UCSD-AML1 (cell line): ENCODE measurements around the gene NUPR1.
"Not testable (repeated sequence)": the region's sequence is repeated elsewhere in the genome, so short reads cannot be mapped to it uniquely, and the experiment has no call there.

ENCODE experiments used
- DNase-seq: peaks from one replicate; lab custom pipeline; 2025; ENCODE audit not compliant: unreplicated experiment; lab: John Stamatoyannopoulos, UW

NUPR1 gene

GRCh38 chr16:28555561-28555960, 16.8 kb upstream of the NUPR1 start:
- DNase-seq = no peak

DNA sequence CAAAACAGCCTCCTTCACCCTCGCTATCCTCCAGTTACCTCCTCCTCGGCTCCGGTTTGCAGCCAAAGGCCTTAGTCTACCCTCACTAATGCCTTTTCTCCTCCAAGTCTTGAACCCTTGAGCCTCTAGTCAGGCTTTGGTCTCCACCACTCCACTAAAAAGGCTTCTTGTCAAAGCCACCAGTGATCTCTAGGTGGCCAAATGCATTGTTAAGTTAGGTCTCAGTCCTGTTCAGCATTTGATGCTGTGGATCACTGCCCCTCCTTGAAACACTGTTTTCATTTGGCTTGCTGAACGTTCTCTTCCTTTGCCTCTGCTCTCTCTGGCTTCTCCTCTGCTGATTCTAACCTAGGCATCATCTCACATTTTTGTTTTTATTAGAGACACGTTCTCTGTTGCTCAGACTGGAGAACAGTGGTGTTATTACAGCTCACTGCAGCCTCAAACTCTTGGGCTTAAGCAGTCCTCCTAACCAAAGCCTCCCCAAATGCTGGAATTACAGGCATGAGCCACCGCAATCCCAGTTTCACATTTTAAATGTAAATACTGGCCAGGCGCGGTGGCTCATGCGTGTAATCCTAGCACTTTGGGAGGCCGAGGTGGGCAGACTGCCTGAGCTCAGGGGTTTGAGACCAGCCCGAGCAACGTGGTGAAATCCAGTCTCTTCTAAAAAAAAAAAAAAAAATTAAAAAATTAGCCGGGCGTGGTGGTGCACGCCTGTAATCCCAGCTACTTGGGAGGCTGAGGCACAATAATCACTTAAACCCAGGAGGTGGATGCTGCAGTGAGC, 16.1 kb upstream of the NUPR1 start:
- no peak for DNase-seq

DNA sequence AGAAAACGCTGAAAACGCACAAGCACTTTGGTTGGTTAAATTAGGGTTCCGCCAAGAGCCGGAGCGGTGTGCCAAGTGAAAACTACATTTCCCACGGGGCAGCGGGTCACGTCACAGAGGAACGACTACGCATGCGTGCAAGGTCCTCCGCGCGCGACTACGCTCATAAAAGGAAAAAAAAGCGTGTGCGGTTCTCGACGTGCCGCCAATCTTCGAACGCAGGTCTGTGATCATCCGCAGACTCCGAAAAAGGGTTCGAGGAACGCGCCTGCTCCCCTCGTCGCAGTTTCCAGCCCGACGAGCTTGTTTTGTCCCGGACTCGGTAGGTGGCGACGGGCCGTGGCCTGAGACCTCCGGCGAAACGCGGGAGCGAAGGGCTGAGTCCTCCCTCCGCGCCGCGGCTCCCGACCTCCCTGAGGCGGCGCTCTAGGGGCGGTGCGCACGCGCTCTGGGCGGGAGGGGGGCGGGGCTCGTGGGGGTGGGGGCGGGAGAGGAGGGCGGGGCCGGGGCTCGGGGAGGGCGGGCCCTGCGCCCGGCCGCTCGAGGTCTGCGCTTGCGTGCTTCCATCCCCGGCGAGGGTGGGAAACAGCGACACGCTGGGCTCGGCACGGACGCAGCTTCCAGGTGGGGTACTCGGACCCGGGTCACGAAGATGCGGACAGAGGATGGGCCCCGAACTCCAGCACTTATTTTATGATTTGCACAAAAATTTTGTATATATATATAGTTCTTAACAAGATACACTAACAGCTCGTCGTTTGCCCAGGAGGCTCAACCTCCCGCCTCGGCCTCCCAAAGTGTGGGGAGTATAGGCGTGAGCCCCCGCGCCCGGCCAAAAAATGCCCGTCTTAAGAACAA, 15.2 kb upstream of the NUPR1 start, which contains the start of gene SGF29:
TSS of gene SGF29 (plus strand) at position 145 of the 858 bp plus-strand sequence. CDS start 27,150 bp downstream, outside the sequence.
- DNase-seq = peak; percentile 95

DNA sequence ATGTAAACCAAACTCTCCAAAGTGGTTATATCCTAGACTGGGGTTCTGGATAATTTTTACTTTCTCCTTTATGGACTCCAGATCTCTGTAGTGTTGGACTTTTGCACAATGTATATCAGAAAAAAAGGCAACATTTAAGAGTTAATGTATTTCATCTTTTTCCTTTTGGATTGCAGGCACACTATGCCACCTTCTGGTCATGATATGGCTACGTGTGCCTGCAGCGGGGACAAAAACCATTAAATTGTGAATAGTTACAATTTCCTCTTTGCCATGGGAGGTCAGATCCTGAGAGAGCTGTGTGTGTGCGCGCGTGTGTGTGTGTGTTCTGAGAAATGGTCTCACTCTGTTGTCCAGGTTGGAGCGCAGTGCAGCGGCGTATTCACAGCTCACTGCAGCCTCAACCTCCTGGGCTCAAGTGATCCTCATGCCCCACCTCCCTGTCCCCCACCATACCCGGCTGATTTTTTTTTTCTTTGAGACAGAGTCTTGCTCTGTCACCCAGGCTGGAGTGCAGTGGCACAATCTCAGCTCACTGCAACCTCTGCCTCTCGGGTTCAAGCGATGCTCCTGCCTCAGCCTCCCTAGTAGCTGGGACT, 10.6 kb upstream of the NUPR1 start:
- DNase-seq = peak; percentile 39

GRCh38 chr16:28548306-28548802, 9.6 kb upstream of the NUPR1 start:
- DNase-seq = no peak

- DNase-seq = no peak
These were observed 7.9 kb upstream of the NUPR1 start for GRCh38 chr16:28546626-28547025.

DNA sequence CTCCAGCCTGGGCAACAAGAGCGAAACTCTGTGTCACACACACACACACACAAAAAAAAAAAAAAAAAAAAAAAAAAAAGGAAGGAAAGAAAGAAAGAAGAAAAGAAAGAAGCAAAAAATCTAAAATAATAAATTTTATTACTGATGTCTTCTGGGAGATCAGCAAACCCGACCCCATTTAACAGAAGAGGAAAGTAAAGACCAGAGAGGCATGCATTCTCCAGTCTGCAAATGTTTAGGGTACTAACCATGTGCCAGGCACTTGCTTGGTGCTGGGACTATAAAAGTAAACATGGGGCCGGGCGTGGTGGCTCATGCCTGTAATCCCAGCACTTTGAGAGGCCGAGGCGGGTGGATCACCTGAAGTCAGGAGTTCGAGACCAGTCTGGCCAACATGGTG, 7.2 kb upstream of the NUPR1 start:
- DNase-seq = not testable (repeated sequence)

- no peak for DNase-seq
These were observed 6.2 kb upstream of the NUPR1 start for GRCh38 chr16:28544998-28545397.

DNA sequence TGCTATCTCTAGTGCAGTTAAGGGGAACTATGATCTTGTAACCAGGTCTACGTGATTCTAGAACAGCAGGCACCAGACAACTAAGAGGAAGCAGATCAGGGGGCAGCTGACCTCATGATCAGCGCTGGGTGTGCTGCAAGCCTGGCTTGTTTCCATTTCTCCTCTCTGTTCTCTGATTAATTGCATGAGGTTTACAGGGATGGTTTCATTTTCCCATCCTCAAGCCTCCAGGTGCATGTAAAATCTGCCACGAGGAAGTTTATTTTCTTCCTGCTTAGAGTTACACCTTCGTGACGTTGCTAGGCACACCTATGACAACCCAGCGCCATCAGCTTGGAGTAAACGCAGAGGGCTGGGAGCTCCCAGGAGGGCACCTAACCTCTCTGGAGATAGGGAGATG, 4.3 kb upstream of the NUPR1 start:
- no peak for DNase-seq

- DNase-seq = no peak
These were observed 3.9 kb upstream of the NUPR1 start for GRCh38 chr16:28542646-28543045.

- DNase-seq = no peak
These were observed 1.6 kb upstream of the NUPR1 start for GRCh38 chr16:28540346-28540745.

- DNase-seq = no peak
These were observed 626 bp downstream of the NUPR1 start for GRCh38 chr16:28537964-28538732.

- no peak for DNase-seq
These were observed 1.7 kb downstream of the NUPR1 start for GRCh38 chr16:28537076-28537475.

DNA sequence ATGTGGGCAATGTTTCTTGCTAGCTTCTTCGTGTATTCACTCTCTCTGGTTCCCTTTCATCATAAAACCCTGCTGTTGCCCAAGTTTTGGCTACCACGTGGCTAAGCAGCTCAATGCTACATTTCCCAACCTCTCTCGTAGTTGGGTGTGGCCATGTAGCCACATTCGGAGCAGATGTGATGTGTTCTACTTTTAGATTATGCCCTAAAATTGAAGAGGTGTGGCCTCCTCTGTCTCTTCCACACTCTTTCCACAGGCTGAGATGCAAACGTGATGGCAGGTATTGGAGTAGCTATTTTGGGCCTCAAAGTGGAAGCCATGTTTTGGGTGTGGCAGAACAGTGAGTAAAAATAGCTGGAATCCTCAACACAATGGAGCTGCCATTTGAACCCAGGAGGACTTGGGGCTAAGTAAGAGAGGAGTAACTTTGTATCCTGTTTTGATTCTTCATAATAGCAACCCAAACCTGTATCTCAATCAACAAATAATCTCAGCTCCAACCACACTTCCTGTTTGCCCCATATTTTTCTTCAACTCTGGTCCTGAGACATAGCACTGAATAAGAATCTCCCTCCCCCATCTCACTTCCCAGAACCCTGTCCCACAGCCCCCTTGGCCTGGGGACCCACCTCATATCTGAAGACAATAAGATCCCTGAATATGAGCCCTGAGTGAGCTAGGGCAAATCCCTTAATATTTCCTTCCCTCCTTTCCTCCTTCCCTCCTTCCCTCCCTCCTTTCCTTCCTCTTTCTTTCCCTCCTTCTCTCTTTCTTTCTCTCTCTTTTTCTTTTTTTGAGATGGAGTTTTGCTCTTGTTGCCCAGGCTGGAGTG, 4.0 kb downstream of the NUPR1 start:
- DNase-seq = no peak

DNA sequence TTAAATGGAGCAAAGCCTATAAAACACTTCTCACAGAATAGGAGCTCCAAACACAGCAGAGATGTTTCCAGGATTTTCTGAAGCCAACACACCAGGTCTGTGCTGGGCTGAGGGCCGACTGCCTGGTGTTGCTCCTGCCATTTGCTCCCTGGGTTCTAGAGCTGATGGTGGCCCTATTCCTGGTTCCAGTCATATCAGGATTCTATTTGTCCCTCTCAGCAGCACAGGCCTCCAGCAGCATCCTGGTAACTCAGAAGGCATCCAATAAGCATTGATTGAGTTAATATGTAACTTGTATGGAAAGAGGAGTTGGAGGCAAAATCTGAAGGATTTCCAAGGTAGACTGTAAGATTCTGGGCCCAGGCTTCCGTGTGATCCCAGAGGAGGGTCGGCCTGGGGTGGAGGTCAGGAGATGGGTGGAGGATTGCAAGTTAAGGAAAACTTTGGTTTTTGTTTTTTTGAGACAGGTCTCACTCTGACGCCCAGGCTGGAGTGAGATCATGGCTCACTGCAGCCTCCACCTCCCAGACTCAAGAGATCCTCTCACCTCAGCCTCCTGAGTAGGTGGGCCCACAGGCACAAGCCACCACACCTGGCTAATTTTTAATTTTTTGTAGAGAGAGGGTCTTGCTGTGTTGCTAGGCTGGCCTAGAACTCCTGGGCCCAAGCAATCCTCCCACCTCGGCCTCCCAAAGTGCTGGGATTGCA, 5.7 kb downstream of the NUPR1 start:
- no peak for DNase-seq

DNA sequence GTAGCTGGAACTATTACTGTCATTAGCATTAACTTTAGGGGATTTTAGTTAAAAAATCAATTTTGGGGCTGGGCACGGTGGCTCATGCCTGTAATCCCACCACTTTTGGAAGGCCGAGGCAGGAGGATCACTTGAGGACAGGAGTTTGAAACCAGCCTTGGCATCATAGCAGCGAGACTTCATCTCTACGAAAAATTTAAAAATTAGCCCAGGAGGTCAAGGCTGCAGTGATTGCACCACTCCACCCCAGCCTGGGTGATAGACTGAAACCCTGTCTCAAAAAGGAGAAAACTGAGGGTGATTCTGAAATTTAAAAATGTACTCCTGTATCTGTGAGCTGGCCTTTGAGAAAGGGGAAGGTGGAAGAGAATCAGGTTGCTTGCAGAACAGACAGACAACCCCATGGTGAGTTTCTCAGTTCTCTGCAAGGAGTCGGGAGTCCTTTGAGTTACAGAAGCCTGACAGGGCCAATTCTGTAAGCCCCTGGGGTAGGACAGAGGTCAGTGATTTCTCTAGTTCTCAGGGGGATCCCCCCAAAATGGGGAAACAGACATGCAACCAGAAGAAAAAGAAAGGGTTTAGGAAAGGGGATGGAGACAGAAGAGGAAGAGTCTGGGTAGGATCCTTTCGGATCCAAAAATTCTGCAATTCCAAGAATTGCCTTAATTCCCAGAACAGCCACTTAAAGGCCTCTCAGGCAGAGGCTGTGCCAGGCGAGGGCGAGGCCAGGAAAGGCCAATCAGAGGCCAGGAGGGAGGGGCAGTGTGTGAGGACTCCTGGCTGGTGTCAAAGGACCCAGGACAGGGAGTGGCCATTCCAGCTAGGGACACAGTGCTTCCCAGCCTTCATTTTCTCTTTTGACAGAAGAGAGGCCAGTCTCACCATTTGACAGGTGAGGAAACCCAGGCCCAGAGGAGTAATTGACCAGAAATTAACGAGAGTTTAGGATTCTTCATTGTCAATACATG, 6.7 kb downstream of the NUPR1 start:
- DNase-seq = no peak

DNA sequence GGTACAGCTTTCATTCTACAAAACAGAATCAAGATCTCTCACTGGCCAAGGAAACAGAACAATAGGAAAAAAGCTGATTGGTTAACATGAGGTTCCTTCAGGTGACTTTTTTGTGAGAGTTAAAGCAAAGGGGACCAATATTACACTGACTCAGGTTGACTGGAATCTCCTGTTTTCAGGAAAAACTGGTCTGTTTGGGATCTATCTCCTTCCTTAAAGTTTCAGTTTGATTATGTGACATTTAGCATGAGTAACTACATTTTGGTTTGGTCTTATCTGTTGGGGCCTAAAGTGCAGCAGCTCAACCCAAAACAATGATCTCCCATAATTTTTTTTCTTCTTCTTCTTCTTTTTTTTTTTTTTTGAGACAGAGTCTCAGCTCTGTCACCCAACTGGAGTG, 9.7 kb downstream of the NUPR1 start:
- DNase-seq = no peak

DNA sequence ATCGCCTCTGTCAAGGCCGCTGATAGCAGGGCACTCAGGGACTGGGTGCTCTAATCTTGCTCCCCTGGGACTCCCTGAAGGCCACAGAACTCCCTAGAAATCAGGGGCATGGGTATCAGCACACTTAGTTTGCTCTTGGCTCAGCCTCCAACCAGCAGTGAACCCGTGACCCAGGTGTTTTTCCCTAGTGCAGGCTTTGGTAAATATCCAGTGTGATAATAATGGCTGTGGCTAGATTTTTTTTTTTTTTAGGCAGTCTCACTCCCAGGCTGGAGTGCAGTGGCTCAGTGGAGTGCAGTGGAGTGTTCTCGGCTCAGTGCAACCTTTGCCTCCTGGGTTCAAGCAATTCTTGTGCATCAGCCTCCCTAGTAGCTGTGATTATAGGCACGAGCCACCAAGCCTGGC, 10.3 kb downstream of the NUPR1 start:
- DNase-seq = no peak
